SK-N-MC (cell line): ENCODE results near the gene TMPRSS4.
"Not testable (repeated sequence)": the region's sequence is repeated elsewhere in the genome, so short reads cannot be mapped to it uniquely, and the experiment has no call there.

Source experiments
- DNase-seq: peaks from one replicate; pipeline ENCODE4 v3.0.0-alpha.2; 2011; ENCODE audit warnings: low read depth, low spot score
- H3K27ac ChIP-seq: fragments of 200-600 bp; sonication (generic); 2 replicates; pipeline ENCODE4 v1.5.1; 2016; ENCODE audit warnings: mixed run types
- H3K36me3 ChIP-seq: fragments of 200-600 bp; sonication (generic); 2 replicates; pipeline ENCODE4 v1.6.1; 2017; ENCODE audit warnings: antibody characterized with exemption, low read length, mixed read lengths; ENCODE audit not compliant: insufficient read depth
- H3K4me3 ChIP-seq: fragments of 200-600 bp; sonication (generic); 2 replicates; pipeline ENCODE4 v1.5.1; 2016
- H3K9ac ChIP-seq: fragments of 200-600 bp; sonication (generic); 2 replicates; pipeline ENCODE4 v1.8.0; 2017; ENCODE audit warnings: mixed run types, mixed read lengths; ENCODE audit not compliant: insufficient read length
- H3K9me3 ChIP-seq: fragments of 200-600 bp; sonication (generic); 2 replicates; pipeline ENCODE4 v1.6.1; 2017; ENCODE audit warnings: low read depth, mild to moderate bottlenecking, antibody characterized with exemption, low read length, moderate library complexity, mixed read lengths
- EZH2 ChIP-seq: fragments of 200-600 bp; sonication (generic); IDR thresholded peaks from one replicate; pipeline ENCODE4 v1.6.1; 2017; ENCODE audit warnings: antibody characterized with exemption
- FOXP2 ChIP-seq: optimal IDR thresholded peaks from 2 replicates; pipeline ENCODE3; 2011; ENCODE audit warnings: mild to moderate bottlenecking, moderate library complexity; ENCODE audit not compliant: insufficient read depth; ENCODE audit errors: extremely low read length, control extremely low read depth
- POLR2AphosphoS5 ChIP-seq: IDR thresholded peaks from 2 replicates; pipeline ENCODE4 v1.6.1; 2012; ENCODE audit warnings: mild to moderate bottlenecking, low read depth, low read length, borderline replicate concordance

Gene TMPRSS4

GRCh38 chr11:118060869-118061268 lies 16.0 kb upstream of the TMPRSS4 start:
- Histone ChIP-seq H3K27ac (no peak overlapping the region), H3K4me3 (no peak overlapping the region), H3K9ac (no peak overlapping the region), H3K36me3 (no peaks in the 10 kb centered on the region), H3K9me3 (no peaks in the 10 kb centered on the region)
- no peak for TF ChIP-seq EZH2
- TF ChIP-seq POLR2AphosphoS5 = no peak
- no peak for TF ChIP-seq FOXP2
- no peak for DNase-seq

DNA sequence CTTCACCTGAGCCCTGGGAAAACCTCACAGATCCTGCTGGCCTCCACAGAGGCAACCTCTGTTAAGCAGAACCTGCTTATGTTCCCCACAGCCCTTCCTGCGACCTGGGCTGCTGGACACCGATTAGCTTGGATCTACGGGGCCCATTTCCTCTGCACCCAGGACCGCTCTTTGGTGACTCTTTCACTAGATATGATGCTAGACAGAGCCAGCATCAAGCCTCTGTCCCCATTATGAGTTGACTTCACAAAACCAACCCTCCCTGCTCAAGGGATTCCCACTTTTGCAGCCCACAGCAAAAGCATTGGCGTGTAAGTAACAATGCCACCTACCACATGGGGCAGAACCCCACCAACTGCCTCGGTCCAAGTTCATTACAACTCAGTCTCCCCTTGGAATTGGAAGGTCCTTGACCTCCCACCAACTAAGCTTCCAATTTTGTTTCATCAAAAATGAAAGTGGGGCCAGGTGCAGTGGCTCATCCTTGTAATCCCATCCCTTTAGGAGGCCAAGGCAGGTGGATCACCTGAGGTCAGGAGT lies 15.2 kb upstream of the TMPRSS4 start:
- Histone ChIP-seq H3K9ac (no peak overlapping the region), H3K27ac (no peak overlapping the region), H3K9me3 (no peaks in the 10 kb centered on the region), H3K4me3 (no peak overlapping the region), H3K36me3 (no peaks in the 10 kb centered on the region)
- DNase-seq = no peak
- TF ChIP-seq EZH2 (no peak), FOXP2 (no peak), POLR2AphosphoS5 (no peak)

DNA sequence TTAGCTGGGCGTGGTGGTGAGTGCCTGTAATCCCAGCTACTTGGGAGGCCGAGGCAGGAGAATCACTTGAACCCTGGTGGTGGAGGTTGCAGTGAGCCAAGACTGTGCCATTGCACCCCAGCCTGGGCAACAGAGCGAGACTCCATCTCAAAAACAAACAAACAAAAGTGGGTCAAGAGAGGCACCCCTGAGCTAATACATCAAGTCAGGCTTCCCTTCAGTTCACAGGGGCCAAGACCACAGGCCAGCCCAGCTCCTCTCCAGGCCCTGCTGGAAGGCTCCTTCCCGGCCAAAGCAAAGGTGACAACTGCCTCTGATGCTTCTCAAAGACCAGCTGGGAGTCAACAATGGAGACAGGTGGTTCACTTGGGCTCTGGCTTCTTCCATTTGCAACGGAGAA lies 14.7 kb upstream of the TMPRSS4 start:
- not testable (repeated sequence) for H3K9me3 ChIP-seq, H3K4me3 ChIP-seq, H3K27ac ChIP-seq, H3K9ac ChIP-seq, DNase-seq, H3K36me3 ChIP-seq

DNA sequence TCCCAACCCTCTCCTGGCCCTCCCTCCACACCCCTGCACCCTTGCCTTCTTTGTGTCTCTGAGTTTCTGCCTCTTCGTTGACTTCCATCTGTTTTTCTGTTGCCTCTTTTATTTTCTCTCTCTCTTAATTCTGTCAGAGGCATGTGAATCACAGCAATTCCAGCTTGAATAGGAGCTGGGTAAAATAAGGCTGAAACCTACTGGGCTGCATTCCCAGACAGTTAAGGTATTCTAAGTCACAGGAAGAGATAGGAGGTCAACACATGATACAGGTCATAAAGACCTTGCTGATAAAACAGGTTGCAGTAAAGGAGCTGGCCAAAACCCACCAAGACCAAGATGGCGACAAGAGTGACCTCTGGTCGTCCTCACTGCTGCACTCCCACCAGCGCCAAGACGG lies 14.2 kb upstream of the TMPRSS4 start:
- H3K9ac ChIP-seq, H3K4me3 ChIP-seq, H3K9me3 ChIP-seq, H3K27ac ChIP-seq, DNase-seq, H3K36me3 ChIP-seq: not testable (repeated sequence)

- Histone ChIP-seq H3K36me3 (no peaks in the 10 kb centered on the region), H3K27ac (no peak overlapping the region), H3K4me3 (no peak overlapping the region), H3K9me3 (no peaks in the 10 kb centered on the region), H3K9ac (no peak overlapping the region)
- DNase-seq = no peak
- no peak for TF ChIP-seq FOXP2
- TF ChIP-seq EZH2 = no peak
- no peak for TF ChIP-seq POLR2AphosphoS5
Observed at GRCh38 chr11:118064956-118065355, 11.9 kb upstream of the TMPRSS4 start.

DNA sequence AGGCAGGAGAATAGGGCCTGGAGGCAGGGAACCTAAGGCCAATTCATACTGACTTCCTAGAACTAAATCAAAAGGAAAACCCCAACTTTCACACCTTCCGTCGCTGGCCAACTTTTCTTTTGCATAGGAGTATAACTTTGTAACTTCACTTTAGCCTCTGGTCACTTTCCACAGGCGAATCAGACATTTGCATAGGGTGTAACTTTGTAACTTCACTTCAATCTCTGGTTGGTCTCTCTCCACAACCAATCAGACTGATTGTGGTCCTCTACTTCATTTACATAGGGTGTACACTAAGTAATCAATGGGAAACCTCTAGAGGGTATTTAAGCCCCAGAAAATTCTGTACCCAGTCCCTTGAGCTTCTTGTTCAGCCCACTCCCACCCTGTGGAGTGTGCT lies 11.5 kb upstream of the TMPRSS4 start:
- TF ChIP-seq POLR2AphosphoS5 (no peak), EZH2 (no peak), FOXP2 (no peak)
- H3K9me3 ChIP-seq = no peaks in the 10 kb centered on the region
- H3K9ac ChIP-seq = no peak overlapping the region
- no peak for DNase-seq
- H3K4me3 ChIP-seq = no peak overlapping the region
- H3K27ac ChIP-seq = no peak overlapping the region
- no peaks in the 10 kb centered on the region for H3K36me3 ChIP-seq

GRCh38 chr11:118067006-118067405 lies 9.9 kb upstream of the TMPRSS4 start:
- Histone ChIP-seq H3K4me3 (no peak overlapping the region), H3K36me3 (no peaks in the 10 kb centered on the region), H3K9ac (no peak overlapping the region), H3K9me3 (no peaks in the 10 kb centered on the region), H3K27ac (no peak overlapping the region)
- TF ChIP-seq EZH2 = no peak
- TF ChIP-seq POLR2AphosphoS5 = no peak
- no peak for TF ChIP-seq FOXP2
- no peak for DNase-seq

- Histone ChIP-seq H3K9me3 (no peaks in the 10 kb centered on the region), H3K27ac (no peak overlapping the region), H3K4me3 (no peak overlapping the region), H3K9ac (no peak overlapping the region), H3K36me3 (no peaks in the 10 kb centered on the region)
- TF ChIP-seq EZH2 (no peak), FOXP2 (no peak), POLR2AphosphoS5 (no peak)
- DNase-seq = no peak
Observed at GRCh38 chr11:118068206-118068944, 8.5 kb upstream of the TMPRSS4 start.

DNA sequence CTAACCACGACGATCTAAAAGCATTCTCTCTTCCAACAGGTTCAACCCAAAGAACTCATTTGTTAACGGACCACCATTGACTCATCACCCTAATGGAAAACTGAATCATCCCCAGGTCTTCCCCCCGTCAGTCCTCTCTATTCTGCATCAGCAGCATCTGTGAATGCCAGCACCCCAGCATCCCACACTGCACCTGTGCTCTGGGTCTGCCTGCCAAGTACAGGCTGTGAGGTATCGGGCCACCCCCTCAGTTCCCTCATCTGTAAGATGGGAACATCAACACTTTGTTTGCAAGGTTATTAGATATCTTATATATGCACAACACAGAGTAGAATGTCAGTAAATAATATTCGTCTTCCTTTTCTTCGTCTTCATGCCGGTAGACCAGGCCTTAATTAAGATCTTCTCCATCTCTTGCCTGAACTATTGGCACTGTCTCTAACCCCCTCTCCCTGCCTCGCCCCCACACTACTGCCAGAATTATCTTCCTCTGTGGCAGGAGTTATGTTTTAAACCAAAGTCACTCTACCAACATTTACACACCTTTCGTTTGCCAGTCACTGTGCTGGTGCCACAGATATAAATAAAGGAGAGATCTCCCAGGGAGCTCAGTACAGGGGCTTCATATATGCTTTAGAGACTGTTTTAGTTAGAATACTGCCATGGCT lies 7.8 kb upstream of the TMPRSS4 start:
- TF ChIP-seq POLR2AphosphoS5 = no peak
- TF ChIP-seq EZH2 = no peak
- TF ChIP-seq FOXP2 = no peak
- no peaks in the 10 kb centered on the region for H3K36me3 ChIP-seq
- no peaks in the 10 kb centered on the region for H3K9me3 ChIP-seq
- no peak overlapping the region for H3K4me3 ChIP-seq
- H3K9ac ChIP-seq = no peak overlapping the region
- no peak overlapping the region for H3K27ac ChIP-seq
- no peak for DNase-seq
